Stimulated activated naive CD8-positive, alpha-beta T cell treated with anti-CD3 and anti-CD28 coated beads, Interleukin-15, Interleukin-2, amounts not matched to agents 100 U/mL and 50 U/mL, for 24 hours (primary cell): ENCODE results near the gene HES3.
A peak's percentile ranks its signal among the peaks of the same experiment; 100 is the strongest.

Experiments
- ATAC-seq: fragments of 150-1000 bp; cut with Tn5 transposase; one replicate; pipeline ENCODE4 v1.10.0; 2021
- DNase-seq: peaks from one replicate; pipeline ENCODE4 v3.0.0; 2021

Gene HES3

GRCh38 chr1:6245869-6246496, 2.0 kb downstream of the HES3 start:
- no peak for ATAC-seq

DNA sequence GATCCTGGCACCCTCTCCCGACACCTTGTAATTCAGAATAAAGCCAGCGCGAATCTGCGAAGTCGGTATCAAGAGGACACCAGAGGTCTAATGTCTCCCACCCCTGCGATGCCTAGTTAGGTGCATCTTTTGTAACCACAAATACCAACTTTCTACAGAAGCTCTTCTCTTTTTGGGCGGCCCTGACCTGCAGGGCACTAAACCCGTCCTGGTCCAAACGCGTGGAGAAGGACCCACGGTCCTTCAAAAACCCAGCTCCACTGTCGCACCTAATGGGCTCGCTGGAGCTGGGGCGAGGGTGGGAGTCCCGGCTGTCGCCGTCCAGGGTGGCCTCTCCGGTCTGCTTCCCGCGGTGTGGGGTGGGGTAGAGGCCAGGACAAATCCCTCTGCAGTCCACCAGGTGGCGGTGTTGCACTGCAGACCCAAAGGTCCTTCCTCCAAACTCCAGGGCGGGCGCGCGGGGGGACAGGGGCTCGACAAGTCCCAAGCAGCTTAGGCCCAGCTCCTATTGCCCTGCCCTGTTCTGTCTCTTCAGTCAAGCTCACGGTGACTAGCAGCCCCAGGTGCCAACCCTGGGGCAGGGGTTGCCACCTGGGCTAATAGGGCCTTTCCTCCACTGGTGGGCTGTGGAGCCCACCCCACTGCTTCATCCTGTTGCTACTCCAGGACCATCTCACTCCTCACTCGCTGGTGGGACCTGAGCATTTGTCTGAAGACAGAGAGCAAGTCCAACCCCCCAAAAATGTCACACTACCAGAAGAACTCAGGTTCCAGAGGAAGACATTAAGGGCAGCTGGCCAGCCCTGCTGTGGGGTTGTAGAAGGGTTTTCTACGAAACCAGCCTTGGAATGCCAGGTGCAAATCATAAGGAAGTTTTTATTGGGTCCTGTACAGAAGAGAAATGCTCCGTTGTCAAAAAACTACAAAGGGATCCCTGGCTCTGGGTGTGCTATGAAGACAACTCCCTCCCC, 2.8 kb downstream of the HES3 start:
- peak; percentile 85 for DNase-seq
- peak; percentile 45 for ATAC-seq

More at GRCh38 chr1:6245869-6246496, 2.0 kb downstream of the HES3 start:
- peak; percentile 76 for DNase-seq

DNA sequence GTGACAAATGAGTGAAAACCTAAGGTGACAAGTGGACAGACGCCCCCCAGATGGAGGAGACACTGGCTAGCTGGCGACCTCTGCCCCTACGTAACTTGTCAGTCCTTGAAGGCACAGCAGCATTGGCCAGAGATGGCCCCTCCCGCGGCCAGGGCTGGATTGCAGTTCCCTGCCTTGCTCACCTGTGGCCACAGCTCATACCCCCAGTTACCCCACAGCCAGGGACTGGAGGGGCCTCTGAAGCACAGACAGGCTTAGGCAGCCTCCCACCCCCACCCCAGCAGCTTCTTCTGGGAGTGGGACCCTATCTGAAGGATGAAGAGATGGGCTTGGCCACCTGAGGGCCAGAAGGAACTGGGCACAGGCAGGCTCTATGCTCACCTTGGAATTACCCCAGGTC, 3.7 kb downstream of the HES3 start:
- ATAC-seq (no peak), DNase-seq (no peak)

GRCh38 chr1:6248161-6248776, 4.3 kb downstream of the HES3 start:
- ATAC-seq, result no peak
- no peak for DNase-seq

DNA sequence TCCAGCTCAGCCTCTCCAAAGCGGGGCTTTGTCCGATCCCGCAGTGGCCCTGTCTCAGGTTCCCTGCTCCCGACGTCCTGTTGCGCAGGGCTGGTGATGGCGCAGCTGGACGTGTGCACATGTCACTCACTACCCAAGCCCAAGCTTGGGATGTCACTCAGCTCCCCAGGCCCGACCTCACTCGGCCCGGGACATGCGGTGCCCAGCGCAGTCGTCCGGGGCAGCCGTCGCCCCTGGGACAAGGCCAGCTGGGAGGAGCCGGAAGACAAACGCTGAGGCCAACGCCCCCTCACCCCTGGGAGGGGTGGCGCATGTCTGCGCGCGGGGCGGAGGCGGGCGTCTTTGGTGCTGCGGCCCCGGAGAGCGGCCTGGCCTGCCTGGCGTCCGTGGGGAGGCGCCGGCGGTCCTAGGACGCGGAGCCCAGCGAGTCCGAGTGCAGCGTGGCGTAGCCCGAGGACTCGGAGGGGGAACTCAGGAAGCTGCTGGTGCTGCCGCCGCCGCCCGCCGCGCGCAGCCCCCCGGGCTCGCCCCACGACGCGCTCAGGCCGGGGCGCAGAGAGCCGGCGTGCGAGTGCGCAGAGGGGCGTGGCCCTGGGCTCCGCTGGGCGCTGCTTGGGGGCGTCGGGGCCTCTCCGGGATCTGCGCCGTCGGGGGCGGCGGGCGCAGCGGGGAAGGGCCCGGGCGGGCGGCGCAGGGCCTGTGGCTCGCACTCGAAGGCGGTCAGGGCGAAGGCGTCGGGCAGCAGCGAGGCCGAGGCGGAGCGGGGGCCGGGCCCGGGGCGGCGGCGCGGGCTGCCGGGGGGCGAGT, 5.2 kb downstream of the HES3 start:
- no peak for DNase-seq

GRCh38 chr1:6249739-6250689, 6.0 kb downstream of the HES3 start:
- DNase-seq, result no peak
- ATAC-seq, result no peak

More for the DNA sequence above, 5.2 kb downstream of the HES3 start:
- no peak for ATAC-seq

DNA sequence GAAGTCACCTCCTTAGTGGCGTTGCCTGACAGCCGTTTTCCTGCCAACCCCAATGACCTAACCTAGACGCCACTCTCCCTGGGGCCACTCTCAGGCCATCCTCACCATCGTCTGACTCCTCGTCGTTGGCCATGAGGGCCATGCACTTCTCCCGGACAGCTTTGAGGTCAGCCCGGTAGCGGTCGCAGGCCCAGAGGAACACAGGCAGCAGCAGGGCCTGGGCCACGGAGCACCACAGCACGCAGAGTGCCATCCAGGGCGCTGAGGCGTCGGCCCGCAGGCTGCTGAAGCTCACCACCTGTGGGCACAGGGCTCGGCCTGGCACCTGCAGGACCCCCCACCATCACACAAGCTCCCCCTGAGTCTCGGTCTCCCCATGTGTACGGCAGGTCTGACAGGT, 7.3 kb downstream of the HES3 start:
- DNase-seq (no peak), ATAC-seq (no peak)

DNA sequence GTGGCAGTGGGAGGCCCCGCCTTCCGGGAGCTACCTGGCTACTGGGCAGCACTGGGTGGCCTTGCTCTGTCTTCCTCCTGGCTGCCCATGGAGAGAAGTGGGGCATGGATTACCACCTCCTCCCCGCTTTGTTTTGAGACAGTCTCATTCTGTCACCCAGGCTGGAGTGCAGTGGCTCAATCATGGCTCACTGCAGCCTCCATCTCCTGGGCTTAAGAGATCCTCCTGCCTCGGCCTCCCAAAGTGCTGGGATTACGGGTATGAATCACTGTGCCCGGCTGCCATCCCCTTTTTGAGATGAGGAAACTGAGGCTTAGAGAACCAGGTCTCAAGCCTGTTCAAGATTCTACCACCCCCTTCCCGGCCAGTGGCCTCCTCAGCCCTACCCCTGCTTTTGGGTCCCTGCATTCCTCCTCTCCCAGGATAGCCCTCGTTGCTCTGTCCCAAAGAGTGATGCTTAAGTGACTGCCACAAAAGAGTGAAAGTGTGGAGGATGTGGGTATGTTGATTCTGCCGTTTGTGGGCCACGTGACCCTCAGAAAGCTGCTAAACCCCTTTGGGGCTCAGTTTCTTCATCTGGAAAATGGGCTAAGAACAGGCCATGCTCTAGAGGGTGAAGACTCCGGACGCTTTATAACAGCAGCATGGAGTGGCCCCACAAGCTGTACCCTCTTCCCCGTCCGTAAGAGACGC, 7.8 kb downstream of the HES3 start:
- no peak for ATAC-seq
- DNase-seq, result no peak

DNA sequence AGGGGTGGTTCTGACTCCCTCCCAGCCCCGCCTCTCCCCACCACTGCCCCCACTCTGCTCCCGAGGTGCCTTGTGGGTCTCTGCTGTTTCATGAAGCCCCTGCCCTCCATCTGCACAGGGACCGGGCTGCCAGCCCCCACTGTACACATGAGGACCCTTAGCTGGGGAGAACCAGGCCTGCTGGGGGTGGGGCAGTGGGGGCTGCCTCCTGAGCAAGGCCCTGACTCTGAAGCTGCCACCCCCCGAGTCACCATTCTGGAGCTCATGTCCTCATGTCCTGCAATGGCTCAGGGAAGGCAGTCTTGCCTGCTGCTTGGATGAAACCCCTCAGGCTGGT, 8.4 kb downstream of the HES3 start:
- no peak for DNase-seq
- ATAC-seq, result no peak

DNA sequence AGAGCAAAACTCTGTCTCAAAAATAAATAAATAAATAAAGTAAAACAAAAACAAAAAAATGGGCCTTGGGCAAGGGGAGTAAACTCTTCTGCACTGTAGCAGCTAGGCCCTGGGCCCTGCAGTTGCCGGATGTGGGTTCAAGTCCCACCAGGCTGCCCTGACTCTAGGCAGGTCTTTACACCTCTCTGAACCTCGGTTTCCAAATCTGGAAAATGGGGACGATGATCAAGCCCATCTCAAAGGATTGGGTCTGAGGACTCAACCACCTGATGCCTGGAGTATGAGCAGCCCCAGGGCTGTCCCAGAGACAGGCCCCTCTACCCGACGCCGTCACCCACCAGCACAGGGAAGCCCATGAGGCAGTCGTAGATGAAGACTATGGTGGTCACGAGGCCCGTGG, 9.4 kb downstream of the HES3 start:
- DNase-seq (no peak), ATAC-seq (no peak)

DNA sequence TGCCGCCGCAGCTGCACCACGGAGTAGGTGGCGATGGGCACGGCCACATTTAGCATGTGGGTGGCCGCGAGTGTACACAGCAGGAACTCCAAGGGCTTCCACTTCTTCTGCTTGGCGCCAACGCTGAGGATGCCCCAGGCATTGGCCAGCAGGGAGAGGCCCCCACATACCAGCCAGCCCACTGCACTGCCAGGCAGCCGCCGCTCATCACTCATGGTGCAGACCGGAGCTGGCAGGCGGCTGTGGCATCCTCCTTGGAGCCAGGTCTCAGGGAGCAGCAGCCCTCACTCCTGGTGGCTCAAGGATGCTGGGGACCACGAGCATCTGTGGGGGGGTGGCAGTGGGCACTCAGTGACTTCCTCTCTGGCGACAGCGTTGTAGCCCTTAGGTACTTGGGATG, 10.7 kb downstream of the HES3 start:
- ATAC-seq, result no peak

DNA sequence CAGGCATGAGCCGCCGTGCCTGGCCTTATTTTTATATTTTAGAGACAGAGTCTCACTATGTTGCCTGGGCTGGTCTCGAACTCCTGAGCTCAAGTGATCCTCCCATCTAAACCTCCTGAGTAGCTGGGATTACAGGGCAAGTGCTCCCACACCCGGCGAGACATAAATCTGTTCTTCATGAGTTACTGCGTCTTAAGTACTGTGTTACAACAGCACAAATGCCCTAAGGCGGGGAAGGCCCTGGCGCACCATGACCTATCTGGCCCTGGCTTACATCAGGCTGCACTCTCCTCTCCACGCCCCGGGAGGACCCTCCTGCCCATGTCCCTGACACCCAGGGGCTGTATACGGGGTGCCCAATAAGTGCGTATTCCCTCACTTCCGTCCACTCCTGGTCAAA, 12.7 kb downstream of the HES3 start:
- DNase-seq (no peak), ATAC-seq (no peak)

More for the DNA sequence above, 10.7 kb downstream of the HES3 start:
- no peak for DNase-seq

GRCh38 chr1:6257541-6258069, 13.6 kb downstream of the HES3 start:
- no peak for ATAC-seq
- DNase-seq, result no peak

DNA sequence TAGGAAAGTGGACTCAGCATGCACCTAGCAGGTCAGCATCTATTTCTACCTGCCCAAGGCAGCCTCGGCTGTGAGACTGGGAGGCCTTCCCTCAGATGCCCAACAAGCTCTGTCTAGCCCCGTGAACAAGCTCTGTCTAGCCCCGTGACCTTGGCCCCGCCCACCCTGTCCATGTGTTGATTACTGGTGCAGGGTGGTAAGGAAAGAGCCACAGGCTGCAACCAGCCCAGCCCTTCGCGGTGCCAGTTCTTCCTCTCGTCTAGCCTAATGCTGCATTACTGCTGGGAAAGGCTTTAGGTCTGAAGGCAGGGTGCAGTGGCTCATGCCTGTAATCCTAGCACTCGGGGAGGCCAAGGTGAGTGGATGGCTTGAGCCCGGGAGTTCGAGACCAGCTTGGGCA, 14.7 kb downstream of the HES3 start:
- ATAC-seq (no peak), DNase-seq (no peak)

DNA sequence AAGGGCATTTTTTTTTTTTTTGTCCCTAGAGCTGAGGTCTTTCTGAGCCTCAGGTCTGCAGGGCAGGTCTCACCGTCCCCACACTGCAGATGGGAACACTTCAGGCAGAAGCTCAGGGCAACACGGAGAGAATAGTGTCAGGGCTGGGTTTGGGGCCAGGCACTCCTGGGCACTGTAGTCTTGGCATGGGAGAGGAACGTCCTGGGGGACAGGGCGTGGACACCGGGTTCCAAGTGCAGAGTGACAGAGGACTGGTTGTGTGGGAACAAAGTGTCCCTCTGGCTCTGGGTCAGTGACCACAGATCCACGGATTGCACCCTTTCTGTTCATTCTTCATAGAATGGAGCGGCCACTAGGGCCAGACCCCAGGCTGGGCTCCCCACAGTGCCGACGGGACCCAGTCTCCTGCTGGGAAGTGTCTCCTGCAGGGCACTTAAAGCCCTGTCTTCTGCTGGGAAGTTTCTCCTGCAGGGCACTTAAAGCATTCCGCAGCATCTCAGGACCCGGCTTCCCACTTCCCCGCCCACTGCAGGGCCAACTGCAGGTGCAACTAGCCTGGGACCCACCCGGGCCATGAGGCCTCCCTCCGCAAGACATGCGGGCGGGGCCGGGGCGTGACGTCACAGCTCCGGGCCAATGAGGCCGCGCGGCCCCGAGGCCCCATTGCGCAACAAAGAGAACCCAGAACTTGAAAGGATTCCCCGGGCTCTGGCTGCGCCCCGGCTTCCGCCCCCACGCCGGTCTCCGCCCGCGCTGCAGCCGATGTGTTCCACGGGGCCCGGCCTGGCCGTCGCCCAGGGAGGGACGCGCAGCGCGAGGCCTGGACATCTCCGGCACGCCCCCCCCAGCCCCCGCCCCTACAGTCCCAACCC, 15.7 kb downstream of the HES3 start:
- DNase-seq (peak; percentile 82), ATAC-seq (peak; percentile 44)

DNA sequence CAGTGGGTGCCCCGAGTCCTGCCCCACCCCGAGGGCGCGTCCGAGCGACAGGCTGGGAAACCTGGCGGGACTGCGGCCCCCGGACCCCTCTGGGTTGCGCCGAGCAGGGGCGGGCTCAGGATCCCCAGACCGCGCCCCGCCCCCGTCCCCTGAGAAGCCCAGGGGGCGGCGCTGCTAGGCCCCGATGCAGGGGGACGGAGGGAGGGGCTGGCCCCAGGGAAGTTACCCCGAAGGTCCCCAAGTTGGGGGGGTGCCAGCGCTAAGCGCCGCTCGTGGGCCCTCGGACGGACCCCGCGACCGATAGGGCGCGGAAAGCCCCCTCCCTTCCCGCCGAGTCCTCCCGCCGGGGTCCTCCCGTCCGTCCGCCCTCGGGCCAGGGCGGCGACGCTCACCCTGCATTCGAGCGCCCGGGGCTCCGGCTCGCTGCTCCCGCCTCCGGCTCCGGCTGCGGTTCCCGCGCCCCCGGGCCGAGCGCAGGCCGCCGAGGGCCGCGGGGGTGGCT, 16.5 kb downstream of the HES3 start:
- ATAC-seq, result no peak
- no peak for DNase-seq

DNA sequence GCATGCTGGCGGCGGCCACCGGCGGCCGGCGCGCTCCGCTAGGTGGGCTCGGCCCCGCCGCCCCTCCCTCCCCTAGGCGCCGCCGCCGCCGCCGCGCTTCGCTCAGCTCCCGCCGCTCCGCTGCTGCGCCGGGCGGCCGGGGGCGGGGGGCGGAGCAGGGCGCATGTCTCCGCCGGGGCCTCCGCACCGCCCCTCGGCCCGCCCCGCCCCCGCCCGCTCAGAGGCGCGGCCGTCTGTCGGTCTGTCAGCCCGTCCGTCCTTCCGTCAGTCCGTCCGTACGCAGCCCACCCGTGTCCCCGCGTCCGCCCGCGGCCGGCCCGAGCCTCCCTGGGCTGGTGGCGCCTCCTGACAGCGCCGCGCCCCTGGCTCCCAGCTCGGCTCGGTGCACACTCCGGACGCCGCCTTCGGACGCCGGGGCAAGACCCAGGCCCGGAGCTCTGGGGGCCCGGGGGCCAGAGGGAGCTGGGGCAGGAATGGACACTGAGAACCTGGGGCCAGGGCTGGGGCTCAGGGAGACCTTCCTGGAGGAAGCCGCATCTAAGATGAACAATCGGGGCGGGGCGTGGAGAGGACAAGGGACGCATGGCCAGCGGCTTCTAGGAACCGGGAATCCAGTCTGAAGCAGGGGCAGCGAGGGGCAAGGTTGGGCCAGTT, 17.1 kb downstream of the HES3 start, which contains the start of gene GPR153:
GPR153 (minus strand) TSS at position 138 of the 654 bp plus-strand sequence. CDS start 6,193 bp downstream, outside the sequence.
- ATAC-seq (peak; percentile 61), DNase-seq (peak; percentile 68)

GRCh38 chr1:6261615-6261995, 17.6 kb downstream of the HES3 start:
- ATAC-seq (no peak), DNase-seq (no peak)
